ENCODE measurements around the gene TBXT. TPM values are rescaled to one million over a fixed set of nuclear protein-coding genes. Genes with fewer than 3 reads are reported as not detected.

TBXT gene
- total RNA-seq, 1 donor from 2014 or later = not detected

DNA sequence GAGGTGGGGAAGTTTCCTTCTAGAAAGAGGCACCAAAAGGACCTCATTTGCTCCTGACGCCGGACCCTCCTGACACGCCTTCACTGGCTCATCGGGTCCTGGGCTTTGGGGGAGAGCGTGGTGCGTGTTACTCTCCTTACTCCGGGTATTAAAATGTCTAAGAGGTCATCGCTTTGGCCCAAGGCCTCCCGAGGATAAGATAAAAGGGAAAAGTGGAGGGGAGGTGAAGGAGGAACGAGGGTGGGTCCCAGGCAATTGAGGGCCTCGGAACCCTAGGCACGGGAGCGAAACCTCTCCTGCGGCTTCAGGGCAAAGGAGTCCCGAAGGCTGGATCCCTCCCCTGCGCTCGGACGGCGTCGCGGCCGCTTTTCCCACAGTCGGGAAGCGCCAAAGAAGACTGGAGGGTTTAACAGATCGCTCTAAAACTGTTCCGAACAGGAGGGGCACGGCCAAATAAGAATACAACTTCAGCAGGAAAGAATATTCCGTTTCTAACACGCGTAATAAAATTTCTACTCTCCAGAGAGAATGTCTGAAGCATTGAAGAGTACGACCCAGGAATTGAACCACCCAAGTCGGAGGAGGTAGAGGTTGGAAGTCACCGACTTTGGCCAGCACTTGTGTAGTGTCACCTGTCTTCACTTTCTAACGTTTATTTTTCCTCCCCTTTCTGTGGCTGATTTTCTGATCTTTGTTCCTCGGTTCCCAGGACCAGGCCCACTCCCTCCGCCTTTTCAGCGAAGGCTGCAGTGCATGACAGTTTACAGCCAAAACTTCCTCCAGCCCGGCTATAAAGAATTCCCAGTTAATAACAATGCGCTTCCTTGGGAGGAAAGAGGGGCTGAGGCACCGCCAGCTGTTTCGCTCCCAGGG is 2.1 kb upstream of the TBXT start:
- H3K9me3 ChIP-seq (replicated peaks) = no peaks in the 10 kb centered on the region
- H3K4me3 ChIP-seq = peak overlapping the region; percentile 56
- no peak overlapping the region for H3K27ac ChIP-seq (replicated peaks)
- H3K36me3 ChIP-seq = no peaks in the 10 kb centered on the region
- no peak for DNase-seq
- peaks cover 100% of the 10 kb centered on the region for H3K27me3 ChIP-seq (ENCODE audit: low read depth)
- TF ChIP-seq, protein P1, sequence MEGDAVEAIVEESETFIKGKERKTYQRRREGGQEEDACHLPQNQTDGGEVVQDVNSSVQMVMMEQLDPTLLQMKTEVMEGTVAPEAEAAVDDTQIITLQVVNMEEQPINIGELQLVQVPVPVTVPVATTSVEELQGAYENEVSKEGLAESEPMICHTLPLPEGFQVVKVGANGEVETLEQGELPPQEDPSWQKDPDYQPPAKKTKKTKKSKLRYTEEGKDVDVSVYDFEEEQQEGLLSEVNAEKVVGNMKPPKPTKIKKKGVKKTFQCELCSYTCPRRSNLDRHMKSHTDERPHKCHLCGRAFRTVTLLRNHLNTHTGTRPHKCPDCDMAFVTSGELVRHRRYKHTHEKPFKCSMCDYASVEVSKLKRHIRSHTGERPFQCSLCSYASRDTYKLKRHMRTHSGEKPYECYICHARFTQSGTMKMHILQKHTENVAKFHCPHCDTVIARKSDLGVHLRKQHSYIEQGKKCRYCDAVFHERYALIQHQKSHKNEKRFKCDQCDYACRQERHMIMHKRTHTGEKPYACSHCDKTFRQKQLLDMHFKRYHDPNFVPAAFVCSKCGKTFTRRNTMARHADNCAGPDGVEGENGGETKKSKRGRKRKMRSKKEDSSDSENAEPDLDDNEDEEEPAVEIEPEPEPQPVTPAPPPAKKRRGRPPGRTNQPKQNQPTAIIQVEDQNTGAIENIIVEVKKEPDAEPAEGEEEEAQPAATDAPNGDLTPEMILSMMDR (IDR thresholded peaks at IDR 0.05; ENCODE audit: borderline replicate concordance) = no peak
- H3K4me1 ChIP-seq = peaks cover 54% of the 10 kb centered on the region
- intact Hi-C loops (cut with micrococcal nuclease) = no loop called here

DNA sequence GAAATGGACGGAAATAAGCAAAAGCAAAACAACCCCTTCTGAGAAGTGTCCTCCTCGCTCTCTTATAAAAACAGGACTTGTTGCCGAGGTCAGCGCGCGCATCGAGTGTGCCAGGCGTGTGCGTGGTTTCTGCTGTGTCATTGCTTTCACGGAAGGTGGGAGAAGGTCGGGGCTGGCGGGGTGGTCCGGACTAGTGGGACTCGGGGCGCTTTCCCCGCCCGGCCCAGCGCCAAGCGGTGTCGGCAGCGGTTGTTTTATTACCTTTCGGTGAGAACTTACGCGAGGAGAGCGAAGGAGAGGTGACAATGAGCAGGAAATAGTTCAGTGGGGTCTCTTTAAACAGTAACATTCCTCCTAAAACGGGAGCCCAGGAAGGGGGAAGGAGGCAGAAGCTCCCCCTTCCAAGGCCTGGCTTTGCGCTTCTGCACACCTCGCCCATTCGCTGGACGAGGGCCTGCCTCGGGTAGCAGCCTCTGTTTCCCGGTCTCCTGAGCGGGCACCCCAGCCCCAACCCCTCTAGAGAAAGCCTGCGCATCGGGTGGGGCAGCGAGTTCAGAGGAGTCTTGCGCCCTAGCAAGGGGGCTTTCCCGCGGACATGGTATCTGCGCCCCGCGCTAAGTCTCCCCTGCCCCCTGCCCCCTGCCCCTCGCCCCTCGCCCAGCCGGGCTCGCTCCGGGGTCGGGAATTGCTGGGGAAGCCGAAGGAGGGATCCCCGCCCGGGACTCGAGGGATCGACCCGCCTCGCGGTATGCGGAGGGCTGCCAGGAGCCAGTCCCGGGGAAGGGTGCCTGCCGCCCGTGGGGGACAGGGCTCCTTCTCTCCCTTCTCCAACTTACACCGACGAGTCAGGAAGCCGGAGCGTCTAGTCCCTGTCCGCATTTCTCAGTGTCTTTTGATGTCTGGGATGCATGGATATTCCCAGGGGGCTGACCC is 1.2 kb upstream of the TBXT start:
- Histone ChIP-seq H3K9me3 (replicated peaks) (no peaks in the 10 kb centered on the region), H3K36me3 (no peaks in the 10 kb centered on the region), H3K4me1 (peaks cover 54% of the 10 kb centered on the region), H3K4me3 (peak overlapping the region; percentile 56), H3K27me3 (ENCODE audit: low read depth) (peaks cover 100% of the 10 kb centered on the region), H3K27ac (replicated peaks) (no peak overlapping the region)
- TF ChIP-seq, protein P1 (IDR thresholded peaks at IDR 0.05; ENCODE audit: borderline replicate concordance) = no peak
- intact Hi-C loops (cut with micrococcal nuclease) = no loop called here
- no peak for DNase-seq

DNA sequence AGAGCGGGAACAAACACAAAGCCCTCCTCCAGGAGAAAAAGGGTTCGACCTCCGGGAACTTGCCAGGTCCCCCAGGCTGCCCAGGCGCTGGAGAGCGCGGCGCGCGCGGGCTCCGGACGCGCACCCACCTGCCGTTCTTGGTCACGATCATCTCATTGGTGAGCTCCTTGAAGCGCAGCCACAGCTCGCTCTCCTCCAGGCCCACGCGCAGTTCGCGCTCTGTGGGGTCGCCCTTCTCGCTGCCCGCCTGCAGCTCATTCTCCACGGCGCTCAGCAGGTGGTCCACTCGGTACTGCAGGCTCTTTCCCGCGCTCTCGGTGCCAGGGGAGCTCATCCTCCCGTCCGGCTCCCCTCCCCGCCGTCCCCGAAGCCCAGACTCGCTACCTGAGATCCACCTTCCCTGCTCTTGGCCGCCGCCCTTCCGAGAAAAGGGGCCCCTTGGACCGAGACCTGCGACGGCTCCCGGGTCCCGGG is 356 bp downstream of the TBXT start:
- peak overlapping the region; percentile 56 for H3K4me3 ChIP-seq
- peaks cover 100% of the 10 kb centered on the region for H3K27me3 ChIP-seq (ENCODE audit: low read depth)
- no peaks in the 10 kb centered on the region for H3K9me3 ChIP-seq (replicated peaks)
- intact Hi-C loops (cut with micrococcal nuclease) = no loop called here
- H3K4me1 ChIP-seq = peaks cover 38% of the 10 kb centered on the region
- no peaks in the 10 kb centered on the region for H3K36me3 ChIP-seq
- DNase-seq = no peak
- no peak overlapping the region for H3K27ac ChIP-seq (replicated peaks)
- TF ChIP-seq, protein P1 (IDR thresholded peaks at IDR 0.05; ENCODE audit: borderline replicate concordance) = no peak

DNA sequence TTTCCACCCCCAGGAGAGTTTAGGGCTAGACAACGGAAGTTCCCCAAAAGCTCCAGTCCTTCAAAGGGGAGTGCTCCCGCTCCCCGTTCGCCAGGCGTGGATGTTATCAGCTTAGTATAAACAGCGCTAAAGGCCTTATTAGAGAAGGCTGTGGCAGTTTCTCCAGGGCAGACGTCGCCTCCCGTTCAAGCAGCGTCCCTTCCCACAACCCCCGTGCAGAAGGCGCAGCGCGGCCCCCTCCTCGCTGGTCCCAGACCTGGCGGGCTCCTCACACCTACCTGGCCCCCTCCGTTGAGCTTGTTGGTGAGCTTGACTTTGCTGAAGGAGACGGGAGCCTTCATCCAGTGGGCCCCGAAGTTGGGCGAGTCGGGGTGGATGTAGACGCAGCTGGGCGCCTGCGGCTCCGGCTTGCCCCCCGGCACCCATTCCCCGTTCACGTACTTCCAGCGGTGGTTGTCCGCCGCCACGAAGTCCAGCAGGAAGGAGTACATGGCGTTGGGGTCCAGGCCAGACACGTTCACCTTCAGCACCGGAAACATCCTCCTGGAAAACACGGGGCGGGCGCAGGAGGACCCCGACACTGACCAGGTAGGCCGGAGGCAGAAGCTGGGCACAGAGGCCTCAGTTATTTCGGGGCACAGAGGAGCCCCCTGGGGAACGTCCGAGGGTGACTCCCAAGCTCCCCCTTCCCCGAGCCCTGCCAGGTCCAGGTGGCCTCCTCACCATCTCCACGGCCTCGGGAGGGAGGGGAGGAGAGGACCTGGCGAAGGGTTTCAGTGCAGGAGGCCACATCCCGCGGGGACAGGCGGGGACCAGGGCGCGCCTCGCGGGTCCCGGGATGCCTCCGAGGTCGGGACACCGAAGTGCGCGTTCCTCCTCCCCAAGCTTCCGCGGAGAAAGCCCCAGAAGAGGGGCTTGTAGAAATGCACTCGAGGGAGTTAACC is 1.1 kb downstream of the TBXT start:
- Histone ChIP-seq H3K27me3 (ENCODE audit: low read depth) (peaks cover 100% of the 10 kb centered on the region), H3K4me3 (no peak overlapping the region), H3K4me1 (peaks cover 38% of the 10 kb centered on the region), H3K27ac (replicated peaks) (no peak overlapping the region), H3K36me3 (no peaks in the 10 kb centered on the region), H3K9me3 (replicated peaks) (no peaks in the 10 kb centered on the region)
- no peak for DNase-seq
- intact Hi-C loops (cut with micrococcal nuclease) = no loop called here
- TF ChIP-seq, protein P1 (IDR thresholded peaks at IDR 0.05; ENCODE audit: borderline replicate concordance) = no peak

Measured in left ventricle myocardium inferior (tissue), 1 donor.